SU-DHL-6 (cell line): Measurements from ENCODE around the gene RASGRF1.

Source experiments
- EZH2phosphoT487 ChIP-seq: fragments of 200-600 bp; sonication (generic), shearing (Covaris generic); conservative IDR thresholded peaks from 2 replicates; pipeline ENCODE4 v1.6.1; 2018; ENCODE audit warnings: mild to moderate bottlenecking, antibody characterized with exemption, low read length, moderate library complexity, mixed read lengths
- TF ChIP-seq, protein P1 (sequence below): fragments of 200-600 bp; sonication (generic); IDR thresholded peaks from one replicate; pipeline ENCODE4 v1.5.1; 2017; ENCODE audit warnings: antibody characterized with exemption, mild to moderate bottlenecking, low read length, moderate library complexity; ENCODE audit not compliant: insufficient read depth, poor library complexity, severe bottlenecking

DNA sequence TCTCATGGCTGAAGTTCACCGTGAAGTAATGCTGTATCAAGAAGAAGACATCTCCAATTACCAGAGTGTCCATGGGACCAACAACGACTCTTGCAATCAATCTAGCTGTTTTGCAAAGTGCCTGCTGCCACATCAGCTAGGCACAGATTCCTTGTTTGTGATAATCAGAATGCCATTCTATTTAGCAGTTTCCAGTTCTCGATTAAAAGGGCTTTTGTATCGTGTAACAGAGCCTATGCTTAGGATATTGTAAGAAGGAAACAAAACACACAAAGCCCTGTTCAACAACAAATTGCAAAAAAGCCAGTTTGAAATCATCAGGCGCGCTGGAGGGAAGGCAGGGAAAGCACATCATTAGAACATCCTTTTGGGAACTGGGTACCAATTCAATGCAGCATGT, 26.1 kb downstream of the RASGRF1 start:
- TF ChIP-seq, protein P1, sequence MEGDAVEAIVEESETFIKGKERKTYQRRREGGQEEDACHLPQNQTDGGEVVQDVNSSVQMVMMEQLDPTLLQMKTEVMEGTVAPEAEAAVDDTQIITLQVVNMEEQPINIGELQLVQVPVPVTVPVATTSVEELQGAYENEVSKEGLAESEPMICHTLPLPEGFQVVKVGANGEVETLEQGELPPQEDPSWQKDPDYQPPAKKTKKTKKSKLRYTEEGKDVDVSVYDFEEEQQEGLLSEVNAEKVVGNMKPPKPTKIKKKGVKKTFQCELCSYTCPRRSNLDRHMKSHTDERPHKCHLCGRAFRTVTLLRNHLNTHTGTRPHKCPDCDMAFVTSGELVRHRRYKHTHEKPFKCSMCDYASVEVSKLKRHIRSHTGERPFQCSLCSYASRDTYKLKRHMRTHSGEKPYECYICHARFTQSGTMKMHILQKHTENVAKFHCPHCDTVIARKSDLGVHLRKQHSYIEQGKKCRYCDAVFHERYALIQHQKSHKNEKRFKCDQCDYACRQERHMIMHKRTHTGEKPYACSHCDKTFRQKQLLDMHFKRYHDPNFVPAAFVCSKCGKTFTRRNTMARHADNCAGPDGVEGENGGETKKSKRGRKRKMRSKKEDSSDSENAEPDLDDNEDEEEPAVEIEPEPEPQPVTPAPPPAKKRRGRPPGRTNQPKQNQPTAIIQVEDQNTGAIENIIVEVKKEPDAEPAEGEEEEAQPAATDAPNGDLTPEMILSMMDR = no peak
- no peak for TF ChIP-seq EZH2phosphoT487
